ENCODE data around the gene MAX.
"Not testable (repeated sequence)": the region's sequence is repeated elsewhere in the genome, so short reads cannot be mapped to it uniquely, and the experiment has no call there.

Gene MAX

DNA sequence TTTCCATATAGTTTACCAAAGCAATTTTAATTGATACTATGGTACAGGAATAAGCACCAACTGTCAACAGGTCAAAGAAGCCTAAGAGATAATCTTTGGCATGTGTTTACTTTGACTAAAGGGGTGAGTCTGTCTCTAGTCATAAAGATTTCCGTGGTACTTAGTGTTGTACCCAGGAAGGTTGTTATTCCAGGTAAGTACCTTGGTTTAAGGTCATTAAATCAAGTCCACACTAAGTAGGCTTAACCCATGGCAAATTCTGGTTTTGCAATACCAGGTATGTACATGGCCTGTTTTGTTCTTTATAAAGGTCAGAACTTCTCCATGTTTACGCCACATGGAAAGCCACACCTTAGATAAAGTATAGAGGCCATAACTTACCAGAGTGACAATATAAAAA, 10.0 kb downstream of the MAX start:
- H3K4me1 Mint-ChIP-seq (ENCODE audit: low read depth), result peaks cover 51% of the 10 kb centered on the region

DNA sequence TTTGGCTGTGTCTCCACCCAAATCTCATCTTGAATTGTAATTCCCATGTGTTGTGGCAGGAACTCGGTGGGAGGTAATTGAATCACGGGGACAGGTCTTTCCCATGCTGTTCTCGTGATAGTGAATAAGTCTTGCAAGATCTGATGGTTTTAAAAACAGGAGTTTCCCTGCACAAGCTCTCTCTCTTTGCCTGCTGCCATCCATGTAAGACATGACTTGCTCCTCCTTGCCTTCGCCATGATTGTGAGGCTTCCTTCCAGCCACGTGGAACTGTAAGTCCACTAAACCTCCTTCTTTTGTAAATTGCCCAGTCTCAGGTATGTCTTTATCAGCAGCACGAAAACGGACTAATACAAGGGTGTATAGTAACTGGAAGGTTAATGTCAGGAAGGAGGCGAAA, 14.5 kb downstream of the MAX start:
- not testable (repeated sequence) for H3K27ac Mint-ChIP-seq, H3K27me3 Mint-ChIP-seq, H3K4me3 Mint-ChIP-seq
- peaks cover 14% of the 10 kb centered on the region for H3K9me3 Mint-ChIP-seq
- H3K36me3 Mint-ChIP-seq (ENCODE audit: low read depth), result peaks cover 86% of the 10 kb centered on the region
- peaks cover 46% of the 10 kb centered on the region for H3K4me1 Mint-ChIP-seq (ENCODE audit: low read depth)

More for the DNA sequence above, 10.0 kb downstream of the MAX start:
- no peak overlapping the region for H3K4me3 Mint-ChIP-seq
- H3K27ac Mint-ChIP-seq, result no peak overlapping the region
- peaks cover 10% of the 10 kb centered on the region for H3K9me3 Mint-ChIP-seq
- H3K36me3 Mint-ChIP-seq (ENCODE audit: low read depth), result peaks cover 85% of the 10 kb centered on the region
- H3K27me3 Mint-ChIP-seq, result no peaks in the 10 kb centered on the region

DNA sequence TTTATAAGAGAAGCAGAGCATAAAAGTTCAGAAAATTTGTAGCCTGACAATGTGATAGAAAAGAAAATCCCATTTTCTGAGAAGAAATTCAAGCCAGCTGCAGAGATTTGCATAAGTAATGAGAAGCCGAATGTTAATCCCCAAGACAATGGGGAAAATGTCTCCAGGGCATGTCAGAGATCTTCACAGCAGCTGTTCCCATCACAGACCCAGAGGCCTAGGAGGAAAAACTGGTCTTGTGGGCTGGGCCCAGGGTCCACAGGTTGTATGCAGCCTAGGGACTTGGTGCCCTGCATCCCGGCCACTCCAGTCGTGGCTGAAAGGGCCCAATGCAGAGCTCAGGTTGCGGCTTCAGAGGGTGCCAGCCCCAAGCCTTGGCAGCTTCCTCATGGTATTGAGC, 15.6 kb downstream of the MAX start:
- not testable (repeated sequence) for H3K4me3 Mint-ChIP-seq
- peaks cover 90% of the 10 kb centered on the region for H3K36me3 Mint-ChIP-seq (ENCODE audit: low read depth)
- H3K4me1 Mint-ChIP-seq (ENCODE audit: low read depth), result peaks cover 51% of the 10 kb centered on the region

DNA sequence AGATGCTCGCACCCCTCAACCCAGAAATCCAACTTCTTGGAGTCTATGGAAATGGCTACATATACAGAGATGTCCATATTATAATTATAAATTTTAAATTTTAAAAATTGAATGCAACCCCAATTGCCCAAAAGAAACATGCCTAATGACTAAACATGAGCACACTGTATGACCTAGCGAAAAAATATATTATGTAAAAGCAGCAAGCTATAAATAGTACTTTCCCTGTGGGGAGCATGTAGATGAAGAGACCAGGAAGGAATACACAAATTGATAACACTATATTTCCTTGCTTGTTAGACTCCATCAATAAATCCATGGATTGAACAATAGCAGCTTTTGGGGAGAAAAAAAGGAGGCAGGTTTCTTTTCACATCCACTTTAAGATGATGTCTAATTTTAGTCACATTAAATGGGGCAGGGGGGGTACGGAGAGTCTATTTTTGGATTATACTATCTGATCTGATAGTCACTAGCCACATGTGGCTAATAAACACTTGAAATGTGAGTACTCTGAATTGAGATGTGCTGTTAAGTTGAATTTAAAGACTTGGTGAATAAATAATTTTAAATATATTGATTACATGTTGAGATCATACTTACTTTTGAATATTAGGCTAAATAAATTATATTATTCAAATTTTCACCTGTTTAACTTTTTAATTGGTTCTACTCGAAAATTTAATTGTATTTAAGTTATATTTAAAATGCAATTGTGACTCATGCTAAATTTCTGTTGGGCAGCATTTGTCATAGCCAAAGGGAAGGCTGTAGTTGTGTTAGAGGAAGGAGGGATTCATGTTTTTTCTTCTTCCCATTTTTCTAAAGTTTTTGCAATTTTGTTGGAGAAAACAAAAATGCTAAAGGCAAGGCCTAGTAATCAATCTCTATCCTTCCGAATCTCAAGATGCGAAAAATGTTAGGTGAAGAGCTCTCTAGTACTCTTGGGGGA, 17.5 kb downstream of the MAX start:
- no peak overlapping the region for H3K27ac Mint-ChIP-seq
- H3K27me3 Mint-ChIP-seq, result no peaks in the 10 kb centered on the region
- H3K36me3 Mint-ChIP-seq (ENCODE audit: low read depth), result peaks cover 94% of the 10 kb centered on the region
- peaks cover 61% of the 10 kb centered on the region for H3K4me1 Mint-ChIP-seq (ENCODE audit: low read depth)
- peaks cover 14% of the 10 kb centered on the region for H3K9me3 Mint-ChIP-seq
- H3K4me3 Mint-ChIP-seq, result no peak overlapping the region

More for the DNA sequence above, 15.6 kb downstream of the MAX start:
- H3K27me3 Mint-ChIP-seq, H3K27ac Mint-ChIP-seq: not testable (repeated sequence)
- peaks cover 14% of the 10 kb centered on the region for H3K9me3 Mint-ChIP-seq

DNA sequence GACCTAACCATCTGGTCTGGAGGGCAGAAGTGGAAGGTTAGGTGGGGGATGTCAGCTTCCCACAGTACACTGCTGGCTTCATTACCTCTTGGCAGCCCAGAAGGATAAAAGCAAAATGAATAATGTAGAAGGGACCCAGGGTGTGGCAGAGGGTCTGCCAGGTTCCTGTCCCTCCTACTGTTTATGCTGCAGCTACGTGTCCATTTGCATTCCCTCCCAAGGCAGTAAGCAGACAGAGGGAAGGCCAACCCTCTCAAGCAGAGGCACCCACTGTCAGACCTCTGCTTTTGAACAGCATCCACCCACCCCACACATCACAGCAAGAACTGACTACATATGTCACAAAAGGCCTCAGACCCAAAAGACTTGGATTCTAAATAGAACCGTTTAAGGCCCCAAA, 19.4 kb downstream of the MAX start:
- no peaks in the 10 kb centered on the region for H3K27me3 Mint-ChIP-seq
- peaks cover 8% of the 10 kb centered on the region for H3K9me3 Mint-ChIP-seq
- H3K4me1 Mint-ChIP-seq (ENCODE audit: low read depth), result peaks cover 66% of the 10 kb centered on the region
- peak overlapping the region; percentile 54 for H3K27ac Mint-ChIP-seq
- H3K4me3 Mint-ChIP-seq, result no peak overlapping the region
- peaks cover 87% of the 10 kb centered on the region for H3K36me3 Mint-ChIP-seq (ENCODE audit: low read depth)

DNA sequence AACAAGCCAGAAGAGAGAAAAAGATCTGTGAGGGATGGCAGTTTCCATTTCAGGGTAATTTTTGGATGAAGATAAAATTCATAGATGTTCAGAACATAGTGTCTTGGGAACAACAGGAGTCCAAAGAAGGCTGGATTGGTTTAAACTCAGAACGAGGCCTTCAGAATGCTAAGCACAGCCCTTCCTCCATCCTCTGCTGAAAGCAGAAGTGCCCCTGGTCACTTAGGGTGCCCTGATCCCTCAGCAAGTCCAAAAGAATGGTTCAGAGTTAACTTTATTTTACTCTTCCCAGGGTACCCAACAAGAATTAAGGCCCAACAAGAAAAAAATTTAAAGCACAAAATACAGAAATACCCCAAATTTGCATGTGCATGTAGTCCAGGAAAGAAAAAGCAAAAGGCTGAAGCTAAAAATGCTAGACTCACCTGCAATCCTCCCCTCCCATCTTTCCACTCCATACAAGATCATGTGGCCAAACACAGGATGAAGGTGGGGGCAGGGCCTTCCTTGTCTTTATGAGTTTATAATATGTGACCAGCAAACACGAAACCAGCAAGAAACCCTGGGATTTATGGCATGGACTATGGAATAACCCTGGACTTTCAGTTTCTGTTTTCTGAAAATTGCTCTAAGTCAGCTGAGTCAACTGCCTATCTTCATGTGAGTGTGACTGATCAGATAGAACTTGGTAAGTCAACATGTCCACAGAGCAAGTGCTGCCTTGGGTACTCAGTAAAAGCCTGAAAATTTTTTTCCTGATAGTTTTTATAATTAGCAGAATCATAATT, 21.2 kb downstream of the MAX start:
- Mint-ChIP-seq H3K4me3 (no peak overlapping the region), H3K9me3 (no peaks in the 10 kb centered on the region), H3K27ac (peak overlapping the region; percentile 62), H3K27me3 (no peaks in the 10 kb centered on the region), H3K4me1 (ENCODE audit: low read depth) (peaks cover 62% of the 10 kb centered on the region), H3K36me3 (ENCODE audit: low read depth) (peaks cover 82% of the 10 kb centered on the region)

DNA sequence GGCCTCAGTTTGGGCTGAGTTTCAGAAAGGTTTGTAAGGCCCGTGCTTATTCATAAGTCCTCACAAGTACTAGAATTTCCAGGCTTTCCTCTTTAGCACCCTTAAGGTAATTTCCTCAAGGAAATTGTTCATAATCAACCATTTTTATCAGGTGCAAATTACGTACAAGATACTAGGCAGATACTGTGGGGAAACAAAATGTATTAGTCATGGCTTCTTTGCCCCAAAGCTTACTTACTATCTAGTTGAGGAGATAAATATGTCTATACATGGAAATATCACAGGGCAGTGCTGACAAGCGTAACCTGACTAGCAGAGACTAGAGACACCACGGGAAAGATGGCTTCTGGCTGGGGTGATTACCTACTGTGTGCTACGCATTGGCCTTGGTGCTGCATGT, 22.5 kb downstream of the MAX start:
- Mint-ChIP-seq H3K27ac (peak overlapping the region; percentile 80), H3K4me3 (no peak overlapping the region), H3K36me3 (ENCODE audit: low read depth) (peaks cover 82% of the 10 kb centered on the region), H3K27me3 (no peaks in the 10 kb centered on the region), H3K4me1 (ENCODE audit: low read depth) (peaks cover 67% of the 10 kb centered on the region), H3K9me3 (no peaks in the 10 kb centered on the region)

DNA sequence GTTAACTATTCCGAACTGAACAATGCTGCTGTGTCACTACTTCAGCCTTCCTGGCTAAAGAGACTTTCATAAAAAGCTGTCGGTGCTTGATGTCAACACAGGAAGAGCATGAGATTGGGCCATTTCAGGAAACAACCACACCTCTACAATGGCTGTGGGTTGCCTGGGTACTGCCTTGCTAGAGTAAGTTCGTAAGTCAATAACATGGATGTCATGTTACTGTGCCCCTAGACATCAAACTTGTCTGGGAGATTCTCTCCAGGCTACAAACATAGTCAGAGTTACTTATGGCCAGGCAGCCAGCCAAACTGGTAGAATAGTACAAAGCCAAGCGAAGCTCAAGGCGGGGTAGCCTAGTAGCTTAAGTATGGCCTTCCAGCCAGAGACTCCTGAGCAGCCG, 23.1 kb downstream of the MAX start:
- H3K4me3 Mint-ChIP-seq, result no peak overlapping the region
- peak overlapping the region; percentile 80 for H3K27ac Mint-ChIP-seq
- peaks cover 66% of the 10 kb centered on the region for H3K4me1 Mint-ChIP-seq (ENCODE audit: low read depth)
- H3K9me3 Mint-ChIP-seq, result no peaks in the 10 kb centered on the region
- H3K27me3 Mint-ChIP-seq, result no peaks in the 10 kb centered on the region
- peaks cover 82% of the 10 kb centered on the region for H3K36me3 Mint-ChIP-seq (ENCODE audit: low read depth)

DNA sequence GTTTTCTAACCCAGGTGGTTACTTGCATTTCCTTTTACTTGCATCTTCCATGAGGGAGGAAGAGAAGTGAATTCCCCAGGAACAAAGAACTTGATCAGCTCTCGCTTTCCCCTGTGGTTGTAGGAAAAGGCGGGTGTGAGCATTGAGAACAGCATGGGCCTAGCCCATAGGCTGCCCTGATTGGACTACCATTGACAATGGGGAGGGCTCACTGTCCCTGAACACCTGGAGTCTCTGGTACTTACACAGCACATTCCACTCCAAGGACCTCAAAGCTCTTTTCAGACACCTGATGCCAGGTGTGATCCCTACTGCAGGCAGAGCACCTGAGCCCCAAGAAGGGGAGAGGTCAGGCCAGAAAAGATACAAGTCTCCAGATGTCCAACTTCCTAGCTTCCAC, 25.0 kb downstream of the MAX start:
- Mint-ChIP-seq H3K9me3 (no peaks in the 10 kb centered on the region), H3K4me1 (ENCODE audit: low read depth) (peaks cover 48% of the 10 kb centered on the region), H3K27ac (no peak overlapping the region), H3K36me3 (ENCODE audit: low read depth) (peaks cover 72% of the 10 kb centered on the region), H3K4me3 (no peak overlapping the region), H3K27me3 (no peaks in the 10 kb centered on the region)

DNA sequence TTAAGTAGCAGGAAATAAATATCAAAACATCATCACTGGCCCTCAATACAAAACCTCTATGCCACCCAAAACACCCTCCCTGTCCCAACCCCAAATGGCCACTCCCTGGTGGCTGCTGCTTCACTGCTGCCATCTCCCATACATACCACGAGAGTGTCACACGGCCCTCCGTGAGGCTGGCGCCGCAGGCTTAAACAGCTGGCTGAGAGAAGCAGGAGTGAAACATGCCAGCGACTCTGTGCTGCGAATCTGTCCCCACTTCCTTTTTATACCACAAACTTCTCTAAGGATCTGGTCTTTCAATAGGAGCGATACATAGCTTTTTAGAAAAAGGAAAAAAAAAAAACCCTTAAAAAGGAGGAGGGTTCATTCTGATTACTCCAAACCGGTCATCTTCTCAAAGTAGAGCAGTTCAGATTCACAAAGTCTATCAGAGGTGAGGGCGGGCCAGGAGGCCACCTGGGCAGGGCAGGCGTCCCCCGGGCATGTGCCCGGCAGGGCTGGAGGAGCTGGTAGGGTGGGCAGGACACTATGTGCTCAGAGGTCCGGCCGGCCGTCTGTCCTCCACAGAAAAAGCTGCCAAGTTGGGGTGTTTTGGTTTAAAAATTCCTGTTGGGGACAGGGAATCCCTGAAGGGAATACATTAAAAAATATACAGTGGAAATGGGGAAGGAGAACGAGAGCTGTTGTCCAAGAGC, 26.5 kb downstream of the MAX start:
- Mint-ChIP-seq H3K4me3 (no peak overlapping the region), H3K9me3 (no peaks in the 10 kb centered on the region), H3K27ac (peak overlapping the region; percentile 16), H3K36me3 (ENCODE audit: low read depth) (peaks cover 58% of the 10 kb centered on the region), H3K4me1 (ENCODE audit: low read depth) (peaks cover 33% of the 10 kb centered on the region), H3K27me3 (no peaks in the 10 kb centered on the region)

DNA sequence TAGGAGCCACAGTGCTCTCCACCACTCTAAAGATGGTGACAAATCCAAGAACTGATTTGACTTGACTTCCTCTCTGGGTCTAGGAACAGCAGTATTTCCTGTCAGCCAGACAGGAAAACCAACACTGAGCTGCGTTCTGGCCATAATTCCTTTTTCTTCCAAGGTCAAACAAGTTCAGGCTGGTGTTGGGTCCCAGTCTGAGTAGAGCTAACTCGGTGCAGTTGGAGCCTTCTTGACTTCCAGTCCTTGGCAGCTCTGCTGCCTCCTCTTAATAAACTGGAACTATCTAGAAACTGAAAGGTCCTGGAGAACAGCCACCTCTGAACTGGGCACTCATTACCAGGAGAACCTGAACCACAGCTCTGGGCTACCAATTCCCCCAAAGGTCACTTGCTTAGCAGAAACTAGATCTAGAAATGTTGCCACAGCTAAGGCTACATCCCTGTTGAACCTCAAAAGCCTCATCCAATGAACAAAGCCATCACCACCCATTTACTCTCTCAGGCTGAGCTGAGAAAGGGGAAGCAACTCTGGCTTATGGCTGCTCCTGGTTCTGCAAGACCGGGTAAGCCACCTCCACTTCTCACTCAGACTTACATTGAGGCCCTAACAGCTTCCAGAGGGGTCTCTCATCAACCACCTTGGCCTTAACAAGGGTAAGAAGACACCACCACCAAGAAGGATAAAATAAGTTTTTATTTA, 27.7 kb downstream of the MAX start:
- Mint-ChIP-seq H3K27ac (peak overlapping the region; percentile 71), H3K4me3 (no peak overlapping the region), H3K4me1 (ENCODE audit: low read depth) (peaks cover 21% of the 10 kb centered on the region), H3K9me3 (no peaks in the 10 kb centered on the region), H3K36me3 (ENCODE audit: low read depth) (peaks cover 46% of the 10 kb centered on the region), H3K27me3 (no peaks in the 10 kb centered on the region)

DNA sequence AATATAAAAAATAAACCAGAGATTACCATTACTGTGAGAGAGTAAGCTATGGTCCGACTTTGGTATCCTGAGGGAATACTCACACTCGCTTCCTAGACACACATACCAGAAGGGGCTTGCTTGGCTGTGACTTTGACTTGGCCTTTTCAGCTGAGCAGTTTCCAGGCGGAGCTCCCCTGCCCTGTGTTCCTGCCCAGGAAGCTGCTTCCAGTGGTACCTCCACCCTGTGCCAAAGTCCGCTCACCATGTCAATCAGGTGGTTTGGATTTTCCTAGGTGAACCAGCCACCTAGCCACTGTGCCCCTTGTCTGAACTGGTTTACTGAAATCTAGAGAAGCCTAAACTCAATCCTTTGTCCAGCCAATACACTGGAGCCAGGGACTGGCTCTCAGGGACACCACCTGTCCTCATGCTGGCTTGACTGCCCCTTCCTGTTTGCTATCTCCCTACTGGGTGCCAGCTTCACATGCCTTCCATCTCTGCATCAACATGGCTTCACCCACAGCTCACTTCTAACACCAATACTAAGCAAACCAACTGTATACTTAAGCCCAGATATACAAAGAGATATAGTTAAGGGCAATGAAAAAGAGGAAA, 28.6 kb downstream of the MAX start:
- H3K27ac Mint-ChIP-seq, result peak overlapping the region; percentile 10
- no peaks in the 10 kb centered on the region for H3K9me3 Mint-ChIP-seq

DNA sequence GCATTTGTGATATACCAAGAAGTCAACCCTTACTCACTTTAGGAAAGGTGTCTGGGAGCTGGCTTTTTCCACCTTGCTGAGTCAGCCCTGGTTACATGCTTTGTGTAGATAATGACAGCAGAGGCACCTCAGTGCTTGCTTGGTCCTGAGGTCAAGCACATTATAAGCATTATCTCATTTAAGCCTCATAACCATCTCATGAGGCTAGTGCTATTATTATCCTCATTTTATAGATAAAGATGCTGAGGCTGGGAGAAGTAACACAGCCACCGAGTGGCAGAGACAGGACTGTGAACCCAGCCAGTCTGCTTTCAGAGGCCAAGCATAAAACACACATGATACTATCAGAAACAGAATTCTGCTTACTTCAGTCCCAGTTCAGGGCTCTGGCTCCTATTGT, 29.4 kb downstream of the MAX start:
- Mint-ChIP-seq H3K27me3 (no peaks in the 10 kb centered on the region), H3K36me3 (ENCODE audit: low read depth) (peaks cover 44% of the 10 kb centered on the region), H3K4me1 (ENCODE audit: low read depth) (peaks cover 15% of the 10 kb centered on the region), H3K9me3 (no peaks in the 10 kb centered on the region), H3K27ac (no peak overlapping the region), H3K4me3 (no peak overlapping the region)

More for the DNA sequence above, 28.6 kb downstream of the MAX start:
- Mint-ChIP-seq H3K27me3 (no peaks in the 10 kb centered on the region), H3K4me3 (no peak overlapping the region), H3K4me1 (ENCODE audit: low read depth) (peaks cover 15% of the 10 kb centered on the region), H3K36me3 (ENCODE audit: low read depth) (peaks cover 39% of the 10 kb centered on the region)

DNA sequence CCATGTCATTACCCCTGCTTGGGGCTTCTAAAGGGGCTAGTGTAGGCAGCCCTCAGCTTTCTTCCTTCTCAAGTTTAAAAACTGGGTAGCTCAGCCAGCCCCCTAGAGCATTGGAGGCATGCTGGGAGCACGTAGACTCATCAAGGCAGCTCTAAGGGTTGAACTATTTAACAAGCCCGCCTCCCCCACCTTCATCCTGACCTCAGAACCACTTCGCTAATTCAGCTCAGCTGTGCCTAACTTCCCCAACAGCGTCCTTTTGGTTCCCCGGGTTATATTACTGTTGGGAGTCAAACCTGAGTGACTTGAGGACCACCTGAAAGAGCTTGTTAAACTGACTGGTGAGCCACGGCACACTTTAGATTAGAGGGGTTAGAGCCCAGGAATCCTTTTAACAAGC, 30.1 kb downstream of the MAX start:
- H3K9me3 Mint-ChIP-seq, result no peaks in the 10 kb centered on the region
- H3K27ac Mint-ChIP-seq, result peak overlapping the region; percentile 21
- no peak overlapping the region for H3K4me3 Mint-ChIP-seq
- peaks cover 15% of the 10 kb centered on the region for H3K4me1 Mint-ChIP-seq (ENCODE audit: low read depth)
- peaks cover 41% of the 10 kb centered on the region for H3K36me3 Mint-ChIP-seq (ENCODE audit: low read depth)
- H3K27me3 Mint-ChIP-seq, result no peaks in the 10 kb centered on the region

Measured in stimulated activated naive CD8-positive, alpha-beta T cell treated with anti-CD3 and anti-CD28 coated beads, Interleukin-15, Interleukin-2, amounts not matched to agents 100 ng/mL and 50 ng/mL, for 24 hours (primary cell).